Activated naive CD4-positive, alpha-beta T cell treated with anti-CD3 and anti-CD28 coated beads, Interleukin-2, amount 50 U/mL, for 24 hours (primary cell): Measurements from ENCODE around the gene STC2.

ENCODE experiments used
- H3K27ac Mint-ChIP-seq: one replicate; pipeline ENCODE4 v1.8.0; 2021; ENCODE audit warnings: mild to moderate bottlenecking, mixed read lengths
- H3K27me3 Mint-ChIP-seq: one replicate; pipeline ENCODE4 v1.8.0; 2021; ENCODE audit warnings: mixed read lengths
- H3K36me3 Mint-ChIP-seq: one replicate; pipeline ENCODE4 v1.8.0; 2021; ENCODE audit warnings: mixed read lengths
- H3K4me1 Mint-ChIP-seq: one replicate; pipeline ENCODE4 v1.8.0; 2021; ENCODE audit warnings: mixed read lengths
- H3K4me3 Mint-ChIP-seq: one replicate; pipeline ENCODE4 v1.8.0; 2021; ENCODE audit warnings: mild to moderate bottlenecking, mixed read lengths
- H3K9me3 Mint-ChIP-seq: one replicate; pipeline ENCODE4 v1.8.0; 2021; ENCODE audit warnings: mixed read lengths

The STC2 gene

GRCh38 chr5:173333925-173334661 lies 5.9 kb upstream of the STC2 start:
- Mint-ChIP-seq H3K27ac (no peak overlapping the region), H3K27me3 (peaks cover 27% of the 10 kb centered on the region), H3K4me1 (peaks cover 9% of the 10 kb centered on the region)

GRCh38 chr5:173331956-173332479 lies 3.8 kb upstream of the STC2 start:
- H3K36me3 Mint-ChIP-seq, result no peaks in the 10 kb centered on the region
- peaks cover 22% of the 10 kb centered on the region for H3K4me1 Mint-ChIP-seq
- H3K27ac Mint-ChIP-seq, result no peak overlapping the region
- H3K9me3 Mint-ChIP-seq, result no peaks in the 10 kb centered on the region
- H3K4me3 Mint-ChIP-seq, result no peak overlapping the region
- peaks cover 31% of the 10 kb centered on the region for H3K27me3 Mint-ChIP-seq

More at GRCh38 chr5:173333925-173334661, 5.9 kb upstream of the STC2 start:
- no peaks in the 10 kb centered on the region for H3K9me3 Mint-ChIP-seq
- no peak overlapping the region for H3K4me3 Mint-ChIP-seq
- no peaks in the 10 kb centered on the region for H3K36me3 Mint-ChIP-seq

GRCh38 chr5:173331287-173331686 lies 3.1 kb upstream of the STC2 start:
- H3K9me3 Mint-ChIP-seq, result no peaks in the 10 kb centered on the region
- H3K27me3 Mint-ChIP-seq, result peaks cover 35% of the 10 kb centered on the region
- H3K36me3 Mint-ChIP-seq, result no peaks in the 10 kb centered on the region
- no peak overlapping the region for H3K27ac Mint-ChIP-seq
- H3K4me1 Mint-ChIP-seq, result peaks cover 27% of the 10 kb centered on the region
- no peak overlapping the region for H3K4me3 Mint-ChIP-seq

- Mint-ChIP-seq H3K27ac (no peak overlapping the region), H3K9me3 (no peaks in the 10 kb centered on the region), H3K27me3 (peaks cover 38% of the 10 kb centered on the region), H3K36me3 (no peaks in the 10 kb centered on the region), H3K4me3 (peak overlapping the region; percentile 51), H3K4me1 (peaks cover 31% of the 10 kb centered on the region)
Measured at GRCh38 chr5:173330338-173331206, 2.4 kb upstream of the STC2 start.

- H3K4me3 Mint-ChIP-seq, result peak overlapping the region; percentile 92
- H3K27ac Mint-ChIP-seq, result peak overlapping the region; percentile 77
Measured at GRCh38 chr5:173329491-173330337, 1.5 kb upstream of the STC2 start.

GRCh38 chr5:173328844-173329490 lies 753 bp upstream of the STC2 start:
- Mint-ChIP-seq H3K36me3 (no peaks in the 10 kb centered on the region), H3K4me1 (peaks cover 39% of the 10 kb centered on the region), H3K4me3 (peak overlapping the region; percentile 92), H3K27me3 (peaks cover 47% of the 10 kb centered on the region), H3K27ac (peak overlapping the region; percentile 77), H3K9me3 (no peaks in the 10 kb centered on the region)

More at GRCh38 chr5:173329491-173330337, 1.5 kb upstream of the STC2 start:
- Mint-ChIP-seq H3K4me1 (peaks cover 34% of the 10 kb centered on the region), H3K36me3 (no peaks in the 10 kb centered on the region), H3K27me3 (peaks cover 44% of the 10 kb centered on the region), H3K9me3 (no peaks in the 10 kb centered on the region)

GRCh38 chr5:173327084-173327947 lies 898 bp downstream of the STC2 start:
- no peaks in the 10 kb centered on the region for H3K9me3 Mint-ChIP-seq
- H3K27me3 Mint-ChIP-seq, result peaks cover 47% of the 10 kb centered on the region
- H3K27ac Mint-ChIP-seq, result peak overlapping the region; percentile 62
- H3K36me3 Mint-ChIP-seq, result no peaks in the 10 kb centered on the region
- peaks cover 41% of the 10 kb centered on the region for H3K4me1 Mint-ChIP-seq
- peak overlapping the region; percentile 83 for H3K4me3 Mint-ChIP-seq

GRCh38 chr5:173326501-173326960 lies 1.7 kb downstream of the STC2 start:
- Mint-ChIP-seq H3K4me3 (peak overlapping the region; percentile 83), H3K9me3 (no peaks in the 10 kb centered on the region), H3K27me3 (peaks cover 42% of the 10 kb centered on the region), H3K36me3 (no peaks in the 10 kb centered on the region), H3K27ac (peak overlapping the region; percentile 68), H3K4me1 (peaks cover 34% of the 10 kb centered on the region)

GRCh38 chr5:173325091-173325698 lies 3.0 kb downstream of the STC2 start:
- Mint-ChIP-seq H3K9me3 (no peaks in the 10 kb centered on the region), H3K36me3 (no peaks in the 10 kb centered on the region), H3K4me1 (peaks cover 33% of the 10 kb centered on the region), H3K4me3 (peak overlapping the region; percentile 67), H3K27me3 (peaks cover 45% of the 10 kb centered on the region), H3K27ac (no peak overlapping the region)

- Mint-ChIP-seq H3K4me3 (peak overlapping the region; percentile 6), H3K36me3 (no peaks in the 10 kb centered on the region), H3K4me1 (peaks cover 33% of the 10 kb centered on the region), H3K9me3 (no peaks in the 10 kb centered on the region), H3K27ac (no peak overlapping the region), H3K27me3 (peaks cover 45% of the 10 kb centered on the region)
Measured at GRCh38 chr5:173324115-173325001, 3.9 kb downstream of the STC2 start.

- H3K27me3 Mint-ChIP-seq, result peaks cover 40% of the 10 kb centered on the region
- peaks cover 29% of the 10 kb centered on the region for H3K4me1 Mint-ChIP-seq
- H3K27ac Mint-ChIP-seq, result no peak overlapping the region
- H3K9me3 Mint-ChIP-seq, result no peaks in the 10 kb centered on the region
- peak overlapping the region; percentile 3 for H3K4me3 Mint-ChIP-seq
- H3K36me3 Mint-ChIP-seq, result no peaks in the 10 kb centered on the region
Measured at GRCh38 chr5:173323799-173324114, 4.5 kb downstream of the STC2 start.

GRCh38 chr5:173323106-173323798 lies 5.0 kb downstream of the STC2 start:
- Mint-ChIP-seq H3K36me3 (peaks cover 1% of the 10 kb centered on the region), H3K27ac (no peak overlapping the region), H3K4me1 (peaks cover 25% of the 10 kb centered on the region), H3K4me3 (no peak overlapping the region), H3K9me3 (no peaks in the 10 kb centered on the region), H3K27me3 (peaks cover 40% of the 10 kb centered on the region)
